CD4-positive, alpha-beta T cell treated with Interleukin-15 for 1 hour (primary cell): Measurements from ENCODE around the gene ENTPD7.
"Not testable (repeated sequence)": the region's sequence is repeated elsewhere in the genome, so short reads cannot be mapped to it uniquely, and the experiment has no call there.

ENCODE experiments used
- DNase-seq: peaks from one replicate; pipeline ENCODE4 v3.0.0-alpha.2; 2020

Gene ENTPD7

GRCh38 chr10:99693933-99694583 lies 34.7 kb downstream of the ENTPD7 start:
- no peak for DNase-seq

- no peak for DNase-seq
Observed at GRCh38 chr10:99695761-99696160, 36.5 kb downstream of the ENTPD7 start.

GRCh38 chr10:99698504-99699080 lies 39.3 kb downstream of the ENTPD7 start:
- DNase-seq, result no peak

DNA sequence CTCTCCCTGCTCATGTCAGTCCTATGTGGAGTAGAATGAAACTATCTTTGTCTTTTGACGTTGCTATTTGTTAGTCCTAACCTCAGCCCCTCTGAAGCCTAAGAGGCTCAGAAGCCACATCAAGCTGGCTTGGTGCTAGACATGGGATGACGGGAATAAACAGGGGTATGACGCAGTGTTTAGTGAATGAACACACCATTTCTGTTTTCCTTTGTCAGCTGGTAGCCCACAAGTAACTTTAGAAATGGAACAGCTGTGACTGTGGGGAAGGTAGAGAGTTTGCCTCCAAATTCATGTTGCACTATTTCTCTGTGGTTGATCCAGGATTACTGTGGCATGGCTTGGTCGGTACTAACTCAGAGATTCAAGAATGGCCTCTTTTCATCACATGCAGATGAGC lies 41.3 kb downstream of the ENTPD7 start:
- no peak for DNase-seq

DNA sequence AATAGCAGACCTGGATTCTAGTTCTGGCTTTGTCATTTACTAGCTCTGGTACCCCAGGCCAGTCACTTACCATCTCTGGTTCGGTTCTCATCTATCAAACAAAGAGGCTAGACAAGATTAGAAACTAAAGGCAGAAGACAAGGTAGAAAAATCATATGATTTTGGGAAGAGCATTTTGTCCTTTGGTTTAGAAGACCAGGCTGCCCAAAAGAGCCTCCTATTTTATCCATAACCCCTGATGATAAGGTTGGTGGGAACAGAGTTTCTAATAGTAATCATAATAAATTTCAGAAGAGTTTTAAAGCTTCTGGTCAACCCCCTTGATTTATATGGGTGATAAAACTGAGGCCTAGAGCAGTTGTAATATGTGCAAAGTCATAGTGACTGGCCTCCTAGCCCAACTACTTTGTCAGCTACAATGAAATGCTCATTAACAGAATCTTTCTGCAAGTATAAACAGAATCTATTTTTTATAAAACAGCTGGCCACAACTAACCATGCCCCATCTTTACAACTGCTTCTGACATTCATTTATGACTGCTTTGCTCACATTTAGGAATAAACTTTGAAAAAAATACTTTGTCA lies 49.2 kb downstream of the ENTPD7 start:
- no peak for DNase-seq

DNA sequence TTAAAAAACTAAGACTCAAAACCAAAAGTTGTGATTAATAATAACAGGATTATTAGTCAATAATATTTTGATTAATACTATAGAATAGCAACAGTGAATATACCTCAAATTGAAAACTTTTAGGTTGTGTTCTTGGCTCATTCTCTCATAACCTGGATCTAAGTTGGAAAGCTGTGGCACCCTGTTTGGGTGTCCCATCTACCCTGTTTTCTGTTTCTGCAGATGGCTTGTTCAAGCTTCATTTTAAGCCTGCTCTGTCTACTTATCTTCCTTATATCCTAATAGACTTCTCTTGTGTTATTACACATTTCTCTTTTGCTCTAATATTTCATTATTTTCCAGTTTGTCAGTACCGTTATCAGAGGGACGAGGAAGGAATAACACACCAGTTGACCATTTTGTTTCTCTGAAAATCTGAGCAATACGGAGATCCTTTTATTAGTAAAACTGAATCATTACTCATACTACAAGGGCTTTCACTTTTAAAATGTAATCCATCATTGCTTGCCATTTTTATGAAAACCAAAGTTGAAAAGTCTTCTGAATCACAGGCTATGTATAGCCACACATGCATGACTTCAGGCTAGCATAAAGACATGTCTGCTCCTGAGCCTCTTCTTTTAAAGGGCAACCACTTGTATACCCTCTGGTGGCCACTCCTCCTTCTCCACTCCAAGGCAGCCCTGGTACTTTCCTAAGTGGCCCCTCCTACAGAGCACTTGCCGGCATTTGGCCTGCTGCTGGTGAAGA lies 50.3 kb downstream of the ENTPD7 start:
- DNase-seq, result no peak

DNA sequence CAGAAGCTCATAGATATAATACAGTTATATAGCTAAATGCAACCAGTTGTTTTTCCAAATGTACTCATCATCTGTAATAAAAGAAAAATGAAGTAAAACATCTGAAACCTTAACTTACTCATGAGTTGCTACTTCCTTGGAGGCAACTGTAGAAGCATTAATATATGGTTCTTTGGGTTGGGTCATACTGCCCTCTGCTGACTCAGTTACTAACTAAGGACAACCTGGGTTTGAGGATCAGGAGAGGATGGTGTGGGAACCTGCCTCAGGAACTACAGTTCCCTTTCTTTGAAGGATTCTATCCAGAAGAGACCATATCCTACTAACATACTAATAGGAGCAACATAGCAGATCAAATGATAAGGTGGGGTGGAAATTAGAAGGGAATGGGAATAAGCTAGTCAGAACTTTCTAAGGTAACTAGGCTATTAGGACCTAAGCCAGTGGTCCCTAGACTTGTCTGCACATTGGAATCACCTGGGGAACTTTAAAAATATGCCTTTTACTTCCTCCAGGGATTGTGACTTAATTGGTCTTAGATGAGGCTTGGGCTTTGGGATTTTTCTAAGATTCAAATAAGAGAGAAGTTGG lies 51.9 kb downstream of the ENTPD7 start:
- DNase-seq, result no peak

DNA sequence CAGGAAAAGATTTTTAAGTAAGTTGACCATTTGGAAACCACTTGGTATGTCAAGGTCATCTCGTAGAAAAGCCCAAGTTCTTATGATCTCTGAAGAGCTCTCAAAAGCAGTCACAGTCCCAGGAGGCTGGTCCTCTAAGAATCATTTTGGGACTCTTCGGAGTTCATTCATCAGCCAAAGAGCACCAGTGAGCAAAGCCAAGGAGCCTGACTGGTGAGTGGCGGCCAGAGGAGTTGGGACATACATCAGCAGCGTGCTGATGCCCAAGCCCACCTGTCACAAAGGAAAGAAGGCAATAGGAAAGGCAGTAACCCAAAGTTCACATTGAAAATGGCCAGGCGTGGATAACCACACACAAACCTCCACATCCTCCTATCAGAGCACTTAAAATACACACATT lies 55.1 kb downstream of the ENTPD7 start:
- DNase-seq, result no peak

- DNase-seq, result no peak
Observed at GRCh38 chr10:99720387-99720786, 61.1 kb downstream of the ENTPD7 start.

GRCh38 chr10:99730026-99730425 lies 70.7 kb downstream of the ENTPD7 start:
- no peak for DNase-seq

DNA sequence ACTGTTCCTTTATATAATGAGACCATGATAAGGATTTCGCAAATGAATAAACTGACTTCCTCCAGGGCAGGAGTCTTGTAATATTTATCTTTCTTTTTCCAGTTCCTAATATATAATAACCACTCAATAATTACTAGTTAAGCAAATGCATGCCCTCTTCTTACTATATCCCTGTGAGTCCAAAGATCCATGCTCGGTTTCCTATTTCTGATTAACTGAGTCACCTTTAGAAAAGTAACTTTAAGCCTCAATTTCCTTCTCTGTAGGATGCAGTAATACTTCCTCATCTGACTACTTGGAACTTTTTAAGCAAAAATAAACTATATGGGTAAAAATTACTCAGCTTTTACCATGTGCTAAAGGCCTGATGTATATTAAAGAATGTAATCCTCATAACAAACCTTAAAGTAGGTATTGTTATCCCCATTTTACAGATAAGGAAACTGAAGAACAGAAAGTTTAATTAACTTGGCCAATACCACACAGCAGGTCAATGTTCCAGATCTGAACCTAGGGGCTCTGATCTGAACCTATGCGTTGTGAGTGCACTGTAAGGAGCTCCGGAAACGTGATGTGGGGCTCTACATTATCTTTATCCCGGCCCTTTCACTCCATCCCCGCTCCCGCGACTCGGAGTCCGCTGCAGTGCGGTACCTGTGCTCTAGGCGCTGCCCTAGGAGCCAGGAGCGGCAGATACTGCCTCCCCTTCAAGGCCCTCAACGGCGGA lies 72.2 kb downstream of the ENTPD7 start:
- no peak for DNase-seq

DNA sequence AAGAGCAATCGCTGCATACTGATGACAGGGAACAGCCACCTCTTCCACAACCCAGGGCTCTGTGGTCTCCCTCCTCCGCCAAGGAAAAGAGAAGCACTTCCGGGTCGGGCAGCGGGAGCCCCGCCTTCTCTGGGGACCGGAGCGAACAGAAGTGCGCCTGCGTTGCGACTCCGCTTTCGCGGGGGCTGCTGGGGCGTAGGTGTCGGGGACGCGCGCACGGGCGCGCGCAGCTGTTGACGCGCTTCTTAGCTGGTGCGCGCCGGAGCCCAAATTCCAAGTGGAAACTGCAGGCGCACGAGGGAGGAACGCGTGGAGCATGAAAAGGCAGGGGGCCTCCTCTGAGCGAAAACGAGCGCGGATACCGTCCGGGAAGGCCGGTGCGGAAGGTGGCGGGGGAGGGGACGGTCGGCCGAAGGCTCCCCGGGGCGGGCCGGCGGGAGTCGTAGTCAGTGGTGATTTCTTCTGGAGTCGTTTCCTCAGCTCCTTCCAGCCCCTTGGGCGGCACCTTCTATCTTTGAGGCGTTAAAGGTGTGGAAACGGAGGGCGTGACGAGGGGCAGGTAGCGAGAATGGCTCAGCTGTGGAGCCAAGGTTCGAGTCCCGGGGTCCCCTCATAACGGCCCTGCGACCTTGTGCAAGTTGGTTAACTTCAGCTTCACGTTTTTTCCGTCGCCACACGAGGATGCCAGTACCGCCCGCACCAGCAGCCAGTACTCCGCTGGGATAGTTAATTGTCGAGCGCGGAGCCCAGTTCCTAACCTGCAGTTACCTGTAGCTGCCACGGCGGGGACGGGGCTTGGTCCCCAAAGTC lies 72.9 kb downstream of the ENTPD7 start, which contains the start of the genes COX15 and CUTC:
Gene COX15 (minus strand): TSS at position 95 of the 810 bp plus-strand sequence. CDS start 78 bp downstream, at position 17.
Gene CUTC (plus strand): TSS at position 202 of the 810 bp plus-strand sequence. CDS start 115 bp downstream, at position 317.
- peak; percentile 95 for DNase-seq

- DNase-seq, result no peak
Observed at GRCh38 chr10:99733366-99733765, 74.1 kb downstream of the ENTPD7 start.

DNA sequence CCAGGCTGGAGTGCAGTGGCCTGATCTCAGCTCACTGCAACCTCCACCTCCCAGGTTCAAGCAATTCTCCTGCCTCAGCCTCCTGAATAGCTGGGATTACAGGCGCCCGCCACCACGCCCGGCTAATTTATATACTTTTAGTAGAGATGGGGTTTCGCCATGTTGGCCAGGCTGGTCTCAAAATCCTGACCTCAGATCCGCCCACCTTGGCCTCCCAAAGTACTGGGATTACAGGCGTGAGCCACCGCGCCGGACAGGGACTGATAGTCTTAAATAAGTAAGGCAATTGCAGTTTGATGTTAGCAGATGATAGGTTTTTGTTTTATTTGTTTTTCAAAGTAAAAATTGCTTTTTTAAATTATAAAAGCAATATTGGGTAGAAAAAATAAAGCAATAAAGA lies 74.8 kb downstream of the ENTPD7 start:
- DNase-seq, result not testable (repeated sequence)

DNA sequence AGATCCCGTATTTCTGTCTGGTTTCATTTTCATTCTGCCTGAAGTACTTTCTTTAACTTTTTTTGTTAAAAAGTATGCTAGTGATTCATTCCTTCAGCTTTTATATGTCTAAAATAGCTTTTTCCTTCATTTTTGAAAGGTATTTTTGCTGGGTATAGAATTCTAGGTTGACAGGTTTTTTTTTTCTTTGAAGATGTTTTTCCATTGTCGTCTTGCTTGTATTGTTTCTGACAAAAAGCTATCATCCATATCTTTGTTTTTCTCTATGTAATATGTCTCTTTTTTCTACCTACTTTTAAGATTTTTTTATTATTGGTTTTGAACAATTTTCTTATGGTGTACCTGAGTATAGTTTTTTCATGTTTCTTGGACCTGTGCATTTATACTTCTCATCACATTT lies 81.0 kb downstream of the ENTPD7 start:
- DNase-seq, result no peak

GRCh38 chr10:99740933-99741559 lies 81.7 kb downstream of the ENTPD7 start:
- DNase-seq, result no peak

DNA sequence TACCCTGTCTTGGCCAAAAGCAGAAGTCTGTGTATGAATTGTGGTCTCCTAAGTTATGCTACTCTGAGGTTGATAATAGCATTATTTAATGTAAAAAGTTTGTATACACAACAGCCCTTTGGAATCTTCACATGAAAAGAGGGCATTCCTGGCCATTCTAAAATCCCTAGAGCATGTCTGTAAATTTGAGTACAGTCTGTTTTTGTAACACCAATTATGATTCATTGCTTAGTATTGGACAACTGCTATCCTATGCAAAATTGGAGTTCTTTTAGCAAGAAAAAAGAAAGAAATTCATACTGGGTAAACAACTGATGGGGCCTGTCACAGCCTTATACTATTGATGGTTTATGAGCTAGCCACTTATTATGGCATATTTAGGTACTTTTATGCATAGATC lies 82.9 kb downstream of the ENTPD7 start:
- no peak for DNase-seq

GRCh38 chr10:99742701-99743100 lies 83.4 kb downstream of the ENTPD7 start:
- DNase-seq, result no peak

- no peak for DNase-seq
Observed at GRCh38 chr10:99743841-99744240, 84.5 kb downstream of the ENTPD7 start.

DNA sequence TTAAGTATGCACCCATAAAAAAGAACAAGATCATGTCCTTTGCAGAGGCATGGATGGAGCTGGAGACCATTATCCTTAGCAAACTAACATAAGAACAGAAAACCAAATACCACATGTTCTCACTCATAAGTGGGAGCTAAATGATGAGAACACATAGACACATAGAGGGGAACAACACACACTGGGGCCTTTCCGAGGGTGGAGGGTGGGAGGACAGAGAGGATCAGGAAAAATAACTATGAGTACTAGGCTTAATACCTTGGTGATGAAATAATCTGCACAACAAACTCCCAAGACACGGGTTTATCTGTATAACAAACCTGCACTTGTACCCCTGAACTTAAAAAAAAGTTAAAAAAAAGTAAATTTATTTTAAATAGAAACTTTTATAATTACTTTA lies 86.9 kb downstream of the ENTPD7 start:
- DNase-seq, result not testable (repeated sequence)

GRCh38 chr10:99748823-99749451 lies 89.6 kb downstream of the ENTPD7 start:
- no peak for DNase-seq
